SK-N-SH (cell line): Measurements from ENCODE around the gene MXD3. TPM values are rescaled to one million over a fixed set of nuclear protein-coding genes. Genes with fewer than 3 reads are reported as not detected.

Experiments used
- CTCF ChIA-PET: fragments of 300-600, 350-600 bp; formaldehyde crosslinking; extraction: SDS; loops from one replicate; lab custom pipeline; 2021; lab: Yijun Ruan, JAX
- POLR2A ChIA-PET: fragments of 350-600 bp; sonication (Branson Sonifier 250); formaldehyde crosslinking; extraction: SDS; loops from one replicate; lab custom pipeline; 2020; ENCODE audit warnings: antibody characterized with exemption, inconsistent platforms; lab: Yijun Ruan, JAX
- DNase-seq: peaks from one replicate; pipeline ENCODE4 v3.0.0; 2012
- H2AFZ ChIP-seq: fragments of 200-600 bp; sonication (generic); 2 replicates; pipeline ENCODE4 v1.8.1; 2016; ENCODE audit warnings: antibody characterized with exemption, mild to moderate bottlenecking, low read depth
- H3F3A ChIP-seq: fragments of 200-600 bp; sonication (generic); replicated peaks from 2 replicates; pipeline ENCODE3; 2016; ENCODE audit warnings: antibody characterized with exemption, mild to moderate bottlenecking; ENCODE audit not compliant: insufficient read depth
- H3K27ac ChIP-seq, 2 experiments: fragments of 200-500 bp in 1 of 2; fragments of 200-600 bp in 1 of 2; sonication (Bioruptor generic) in 1 of 2; sonication (generic), shearing (Covaris generic) in 1 of 2; 2 replicates each; pipeline versions ENCODE4 v1.5.1 to v1.6.1; 2014 to 2016; ENCODE audit warnings: low read depth in 2 of 2, inconsistent platforms in 1 of 2, low read length in 1 of 2, mild to moderate bottlenecking in 1 of 2, mixed read lengths in 1 of 2
- H3K27me3 ChIP-seq: fragments of 200-600 bp; sonication (generic), shearing (Covaris generic); 2 replicates; pipeline ENCODE4 v1.6.1; 2016; ENCODE audit warnings: mixed run types; ENCODE audit not compliant: insufficient read depth
- H3K36me3 ChIP-seq, 2 experiments: fragments of 200-500 bp in 1 of 2; fragments of 200-600 bp in 1 of 2; sonication (Bioruptor generic) in 1 of 2; sonication (generic) in 1 of 2; replicated peaks in 1 of 2; 2 replicates each; pipeline versions ENCODE3 to v1.5.1; 2014 to 2016; ENCODE audit warnings: low read length in 1 of 2, mild to moderate bottlenecking in 1 of 2; ENCODE audit not compliant: insufficient read depth in 2 of 2, control insufficient read depth in 1 of 2
- H3K4me1 ChIP-seq, 2 experiments: fragments of 200-500 bp in 1 of 2; fragments of 200-600 bp in 1 of 2; sonication (Bioruptor generic) in 1 of 2; sonication (generic), shearing (Covaris generic) in 1 of 2; 2 replicates each; pipeline versions ENCODE4 v1.5.1 to v1.6.1; 2014 to 2016; ENCODE audit warnings: low read depth in 1 of 2, low read length in 1 of 2, mixed run types in 1 of 2; ENCODE audit not compliant: insufficient read depth in 2 of 2, control insufficient read depth in 1 of 2
- H3K4me2 ChIP-seq: fragments of 200-600 bp; sonication (generic), shearing (Covaris generic); 2 replicates; pipeline ENCODE4 v1.6.1; 2017; ENCODE audit warnings: mixed run types
- H3K4me3 ChIP-seq, 2 experiments: fragments of 200-500 bp in 1 of 2; fragments of 200-600 bp in 1 of 2; sonication (Bioruptor generic) in 1 of 2; sonication (generic), shearing (Covaris generic) in 1 of 2; 2 replicates each; pipeline versions ENCODE4 v1.5.1 to v1.8.1; 2014 to 2016; ENCODE audit warnings: low read depth in 2 of 2, inconsistent platforms in 1 of 2, low read length in 1 of 2, mild to moderate bottlenecking in 1 of 2, mixed read lengths in 1 of 2, moderate library complexity in 1 of 2
- H3K79me2 ChIP-seq: fragments of 200-600 bp; sonication (generic); 2 replicates; pipeline ENCODE4 v1.8.1; 2017; ENCODE audit warnings: mild to moderate bottlenecking; ENCODE audit not compliant: insufficient read depth
- H3K9ac ChIP-seq: fragments of 200-600 bp; sonication (generic); 2 replicates; pipeline ENCODE4 v1.6.1; 2017; ENCODE audit warnings: mixed run types
- H3K9me2 ChIP-seq: fragments of 200-600 bp; sonication (generic); 2 replicates; pipeline ENCODE4 v1.6.1; 2017; ENCODE audit warnings: mixed run types
- H3K9me3 ChIP-seq: fragments of 200-600 bp; sonication (generic); 2 replicates; pipeline ENCODE4 v1.6.1; 2017; ENCODE audit warnings: mixed run types, mild to moderate bottlenecking, moderate library complexity
- H4K20me1 ChIP-seq: fragments of 200-600 bp; sonication (generic); 2 replicates; pipeline ENCODE4 v1.6.1; 2017; ENCODE audit warnings: mild to moderate bottlenecking, mixed run types; ENCODE audit not compliant: insufficient read depth
- CHD2 ChIP-seq: fragments of 150-350 bp; IDR thresholded peaks from 2 replicates; pipeline ENCODE4 v1.6.1; 2018; ENCODE audit warnings: low read length; ENCODE audit not compliant: partially characterized antibody
- FOSL2 ChIP-seq: IDR thresholded peaks from 2 replicates; pipeline ENCODE4 v1.4.0; 2012; ENCODE audit warnings: low read depth, mild to moderate bottlenecking, moderate library complexity, borderline replicate concordance
- FOXM1 ChIP-seq: IDR thresholded peaks from 2 replicates; pipeline ENCODE4 v1.4.0; 2012; ENCODE audit warnings: low read depth, mild to moderate bottlenecking
- IRF3 ChIP-seq: fragments of 150-350 bp; IDR thresholded peaks from 2 replicates; pipeline ENCODE4 v1.6.1; 2016; ENCODE audit warnings: mild to moderate bottlenecking, low read depth, low read length
- MEF2A ChIP-seq: IDR thresholded peaks from 2 replicates; pipeline ENCODE4 v1.4.0; 2012; ENCODE audit warnings: low read depth, borderline replicate concordance
- MXI1 ChIP-seq: IDR thresholded peaks from 2 replicates; pipeline ENCODE4 v1.6.1; 2012; ENCODE audit warnings: mild to moderate bottlenecking, low read depth, low read length, improper control_type of control experiment
- NRF1 ChIP-seq: IDR thresholded peaks from 2 replicates; pipeline ENCODE4 v1.6.1; 2012; ENCODE audit warnings: low read depth, mild to moderate bottlenecking, low read length
- PBX3 ChIP-seq: IDR thresholded peaks from 2 replicates; pipeline ENCODE4; 2012
- RXRA ChIP-seq: IDR thresholded peaks from 2 replicates; pipeline ENCODE4 v1.4.0; 2012; ENCODE audit warnings: low read depth, mild to moderate bottlenecking, borderline replicate concordance
- SIN3A ChIP-seq: IDR thresholded peaks from 2 replicates; pipeline ENCODE4 v1.6.1; 2012; ENCODE audit warnings: low read depth, mild to moderate bottlenecking, low read length, moderate library complexity, borderline replicate concordance
- TAF1 ChIP-seq: IDR thresholded peaks from 2 replicates; pipeline ENCODE4 v1.6.1; 2012; ENCODE audit warnings: low read depth, mild to moderate bottlenecking, low read length, moderate library complexity, borderline replicate concordance
- YY1 ChIP-seq: IDR thresholded peaks from 2 replicates; pipeline ENCODE4 v1.4.0; 2012; ENCODE audit warnings: low read depth, mild to moderate bottlenecking
- WGBS: methylation state at CpG from one replicate; pipeline ENCODE4 v1.1.6; 2017; ENCODE audit warnings: low lambda C conversion rate; 5-methylcytosine and 5-hydroxymethylcytosine counted together
- polyA plus RNA-seq, 3 experiments: library from polyadenylated mRNA; depleted of rRNA; stranded (reverse); fragments of >200 nt; gene quantifications; 2 replicates each; pipeline ENCODE4 v1.2.3, GENCODE V29; 2012
- TF ChIP-seq, protein P1 (sequence below): IDR thresholded peaks from 2 replicates; pipeline ENCODE4 v1.4.0; 2012; ENCODE audit warnings: low read depth

The MXD3 gene
- polyA plus RNA-seq, 1 of the 3 experiments (the other 2 are of a cell fraction): 22.6 TPM

DNA sequence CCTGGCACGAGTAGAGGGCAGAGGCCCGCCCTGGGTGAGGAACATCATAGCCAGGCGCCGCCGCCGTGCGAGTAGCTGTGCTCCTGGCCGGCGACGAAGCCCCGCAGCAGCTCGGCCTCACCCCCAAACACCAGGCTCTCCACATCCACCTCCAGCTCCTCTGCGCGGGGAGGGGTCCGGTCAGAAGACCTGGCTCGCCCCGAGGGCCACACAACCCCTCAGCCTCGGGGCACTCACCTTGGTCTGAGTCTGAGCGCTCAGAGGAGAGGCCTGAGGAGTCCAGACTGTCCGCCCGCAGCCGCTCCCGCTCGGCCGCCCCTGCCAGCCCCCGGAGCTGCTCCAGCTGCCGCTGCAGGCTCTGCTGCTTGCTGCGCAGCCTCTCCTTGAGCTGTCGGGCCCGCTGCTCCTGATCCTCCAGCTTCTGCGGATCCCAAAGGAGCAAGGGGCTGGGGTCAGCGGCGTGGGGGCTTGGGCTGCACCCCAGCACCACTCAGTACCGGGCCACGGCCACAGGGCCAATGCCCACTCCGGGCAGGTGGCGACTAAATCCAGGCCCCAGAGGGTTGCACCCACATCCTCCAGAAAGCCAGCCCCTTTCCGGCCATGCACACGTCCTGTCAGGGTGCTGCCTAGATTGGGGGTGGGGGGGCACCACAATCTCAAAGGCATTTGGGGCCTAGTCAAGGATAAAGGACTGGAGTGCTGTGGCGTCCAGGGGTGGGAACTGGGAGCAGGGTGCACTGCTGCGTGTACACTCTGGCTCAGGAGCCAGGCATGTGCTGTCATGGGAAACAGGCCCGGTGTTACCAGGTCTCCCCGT lies 3.9 kb downstream of the MXD3 start:
- TF ChIP-seq, protein P1, sequence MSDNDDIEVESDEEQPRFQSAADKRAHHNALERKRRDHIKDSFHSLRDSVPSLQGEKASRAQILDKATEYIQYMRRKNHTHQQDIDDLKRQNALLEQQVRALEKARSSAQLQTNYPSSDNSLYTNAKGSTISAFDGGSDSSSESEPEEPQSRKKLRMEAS: no peak
- TF ChIP-seq TAF1 (no peak), IRF3 (no peak), CHD2 (no peak), YY1 (no peak), PBX3 (no peak), MEF2A (no peak), MXI1 (no peak), FOXM1 (no peak), FOSL2 (no peak), RXRA (no peak), NRF1 (no peak), SIN3A (no peak)
- TF ChIP-seq, all 33 proteins: peak for 0
- Histone ChIP-seq H3K4me3 (no peak overlapping the region), H3F3A (peaks cover 22% of the 10 kb centered on the region), H3K9ac (no peak overlapping the region), H4K20me1 (peaks cover 36% of the 10 kb centered on the region), H3K4me2 (no peak overlapping the region), H3K27ac (no peak overlapping the region), H3K4me1 (peaks cover 4 to 35% of the 10 kb centered on the region in 2 experiments; a peak in 1 of 4 replicates), H3K79me2 (peaks cover 88% of the 10 kb centered on the region), H2AFZ (no peak overlapping the region), H3K27me3 (no peaks in the 10 kb centered on the region), H3K36me3 (peaks cover 19 to 24% of the 10 kb centered on the region in 2 experiments), H3K9me2 (no peaks in the 10 kb centered on the region), H3K9me3 (no peaks in the 10 kb centered on the region)
- POLR2A ChIA-PET: interaction anchor here (0.9 to 1.0 kb wide), 2 partner anchors 44 to 59 kb away, joined by 3 read pairs; partner anchors contain the start of gene LMAN2
- 94% methylated on average over 10 of the region's 43 CpGs for WGBS
- CTCF ChIA-PET: interaction anchor here (0.9 to 4.3 kb wide), 8 partner anchors 11 to 194 kb away, joined by 3 to 39 read pairs (median 12); no protein-coding TSS in a partner anchor
- no peak for DNase-seq
